ENCODE measurements around the gene DHX57.
"Not testable (repeated sequence)": the region's sequence is repeated elsewhere in the genome, so short reads cannot be mapped to it uniquely, and the experiment has no call there.

Gene DHX57

DNA sequence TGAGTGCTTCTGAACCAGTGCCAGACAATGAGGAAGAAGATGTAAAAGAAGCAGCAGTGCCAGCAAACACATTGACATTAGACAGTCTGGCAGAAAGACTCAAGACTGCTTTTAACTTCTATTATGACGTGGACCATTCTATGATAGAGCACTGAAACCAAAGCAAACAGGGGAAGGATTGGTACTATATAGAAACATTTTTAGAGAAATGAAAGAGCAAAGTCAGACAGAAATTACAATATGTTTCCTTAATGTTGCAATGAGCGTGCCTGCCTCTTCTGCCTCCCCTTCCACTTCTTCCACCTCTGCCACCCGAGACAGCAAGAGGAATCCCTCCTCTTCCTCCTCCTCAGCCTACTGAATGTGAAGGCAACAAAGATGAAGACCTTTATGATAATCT is 39.7 kb downstream of the DHX57 start:
- H3K4me3 ChIP-seq (ENCODE audit: low read depth, low read length): no peak overlapping the region
- TF ChIP-seq, protein P1, sequence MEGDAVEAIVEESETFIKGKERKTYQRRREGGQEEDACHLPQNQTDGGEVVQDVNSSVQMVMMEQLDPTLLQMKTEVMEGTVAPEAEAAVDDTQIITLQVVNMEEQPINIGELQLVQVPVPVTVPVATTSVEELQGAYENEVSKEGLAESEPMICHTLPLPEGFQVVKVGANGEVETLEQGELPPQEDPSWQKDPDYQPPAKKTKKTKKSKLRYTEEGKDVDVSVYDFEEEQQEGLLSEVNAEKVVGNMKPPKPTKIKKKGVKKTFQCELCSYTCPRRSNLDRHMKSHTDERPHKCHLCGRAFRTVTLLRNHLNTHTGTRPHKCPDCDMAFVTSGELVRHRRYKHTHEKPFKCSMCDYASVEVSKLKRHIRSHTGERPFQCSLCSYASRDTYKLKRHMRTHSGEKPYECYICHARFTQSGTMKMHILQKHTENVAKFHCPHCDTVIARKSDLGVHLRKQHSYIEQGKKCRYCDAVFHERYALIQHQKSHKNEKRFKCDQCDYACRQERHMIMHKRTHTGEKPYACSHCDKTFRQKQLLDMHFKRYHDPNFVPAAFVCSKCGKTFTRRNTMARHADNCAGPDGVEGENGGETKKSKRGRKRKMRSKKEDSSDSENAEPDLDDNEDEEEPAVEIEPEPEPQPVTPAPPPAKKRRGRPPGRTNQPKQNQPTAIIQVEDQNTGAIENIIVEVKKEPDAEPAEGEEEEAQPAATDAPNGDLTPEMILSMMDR (IDR thresholded peaks at IDR 0.05; ENCODE audit: borderline replicate concordance, insufficient read depth, low read depth, low read length): no peak

DNA sequence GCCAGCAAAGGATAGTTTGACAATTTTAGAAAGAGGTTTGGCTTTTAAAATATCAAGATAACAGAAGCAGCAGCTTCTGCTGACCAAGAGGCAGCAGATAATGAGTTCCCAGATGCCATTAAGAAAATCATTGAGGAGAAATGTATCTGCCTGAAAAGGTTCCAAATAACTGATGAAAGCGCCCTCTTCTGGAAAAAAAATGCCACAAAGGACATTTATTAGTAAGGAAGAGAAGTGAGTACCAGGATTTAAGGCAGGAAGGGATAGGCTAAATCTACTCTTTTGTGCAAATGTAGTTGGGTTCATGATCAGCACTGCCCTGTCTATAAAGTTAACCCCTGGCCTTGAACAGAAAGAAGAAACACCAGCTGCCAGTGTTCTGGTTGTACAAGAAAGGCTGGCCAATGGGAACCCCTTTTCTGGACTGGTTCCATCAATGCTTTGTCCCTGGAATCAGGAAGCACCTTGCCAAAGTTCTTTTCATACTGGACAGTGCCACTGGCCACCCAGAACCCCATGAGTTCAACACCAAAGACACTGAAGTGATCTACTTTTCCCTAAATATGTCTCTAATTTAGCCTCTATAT is 40.6 kb downstream of the DHX57 start:
- no peak overlapping the region for H3K4me3 ChIP-seq (ENCODE audit: low read depth, low read length)
- TF ChIP-seq, protein P1 (IDR thresholded peaks at IDR 0.05; ENCODE audit: borderline replicate concordance, insufficient read depth, low read depth, low read length): peak; percentile 16; the same call in 1 of the 2 replicates

GRCh38 chr2:38830526-38831159 is 45.1 kb downstream of the DHX57 start:
- H3K4me3 ChIP-seq (ENCODE audit: low read depth, low read length): no peak overlapping the region
- TF ChIP-seq, protein P1 (IDR thresholded peaks at IDR 0.05; ENCODE audit: borderline replicate concordance, insufficient read depth, low read depth, low read length): no peak

DNA sequence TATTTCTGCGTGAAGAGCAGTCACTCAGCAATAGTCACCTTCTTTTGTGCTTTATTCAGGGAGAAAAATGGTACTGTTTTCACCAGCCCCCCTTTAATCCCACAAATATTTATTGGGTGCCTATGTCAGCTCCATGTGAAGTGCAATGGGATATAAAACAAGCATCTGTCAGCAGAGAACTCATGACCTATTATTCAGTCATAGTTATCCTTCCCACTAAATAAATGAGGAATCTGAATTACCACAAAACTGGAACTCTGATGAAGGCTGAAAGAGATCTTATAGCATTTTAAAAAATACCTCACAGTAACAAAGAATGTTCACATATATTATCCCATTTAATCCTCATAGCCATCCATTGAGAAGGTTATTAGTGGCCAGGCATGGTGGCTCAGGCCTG is 45.8 kb downstream of the DHX57 start:
- TF ChIP-seq, protein P1 (IDR thresholded peaks at IDR 0.05; ENCODE audit: borderline replicate concordance, insufficient read depth, low read depth, low read length): no peak
- H3K4me3 ChIP-seq (ENCODE audit: low read depth, low read length): no peak overlapping the region

DNA sequence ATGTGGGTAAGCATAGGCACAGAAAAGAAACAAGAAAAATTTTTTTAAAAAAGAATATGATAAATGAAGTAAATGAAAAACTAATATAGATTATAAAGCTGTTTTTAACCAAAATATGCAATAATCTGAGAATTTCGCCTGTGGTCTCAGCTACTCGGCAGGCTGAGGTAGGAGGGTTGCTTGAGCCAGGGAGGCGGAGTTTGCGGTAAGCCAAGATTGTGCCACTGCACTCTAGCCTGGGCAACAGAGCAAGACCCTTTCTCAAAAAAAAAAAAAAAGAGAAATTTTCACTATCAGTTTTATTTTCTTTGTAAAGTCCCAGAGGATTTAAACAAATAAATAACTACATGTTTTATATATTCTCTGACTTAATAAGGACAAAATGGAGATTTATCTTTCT is 47.3 kb downstream of the DHX57 start:
- no peak overlapping the region for H3K4me3 ChIP-seq (ENCODE audit: low read depth, low read length)
- TF ChIP-seq, protein P1 (IDR thresholded peaks at IDR 0.05; ENCODE audit: borderline replicate concordance, insufficient read depth, low read depth, low read length): no peak

GRCh38 chr2:38827539-38828145 is 48.1 kb downstream of the DHX57 start:
- not testable (repeated sequence) for H3K4me3 ChIP-seq (ENCODE audit: low read depth, low read length)

DNA sequence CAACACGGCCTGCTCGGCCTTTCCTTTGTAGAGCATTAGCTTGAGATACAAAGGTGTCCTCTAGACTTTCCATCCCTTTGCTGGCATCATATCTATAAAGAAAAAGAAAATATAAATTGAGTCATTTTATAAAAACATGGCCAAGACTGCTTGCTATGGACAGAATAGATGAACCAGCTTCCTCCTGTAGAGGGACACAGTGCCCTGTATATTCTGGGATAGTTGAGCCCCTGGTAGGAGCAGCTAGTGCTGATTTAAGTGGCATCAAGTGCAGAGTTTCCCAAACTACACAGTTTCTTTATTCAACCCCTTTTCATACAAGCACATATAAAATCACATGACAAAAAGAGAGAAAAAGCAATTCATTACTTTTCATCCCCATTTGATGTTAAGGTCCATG is 49.8 kb downstream of the DHX57 start:
- H3K4me3 ChIP-seq (ENCODE audit: low read depth, low read length): no peak overlapping the region
- TF ChIP-seq, protein P1 (IDR thresholded peaks at IDR 0.05; ENCODE audit: borderline replicate concordance, insufficient read depth, low read depth, low read length): no peak
